ENCODE measurements around the gene RAB42. TPM values are rescaled to one million over a fixed set of nuclear protein-coding genes. Genes with fewer than 3 reads are reported as not detected.

RAB42 gene
- total and polyA plus RNA-seq, 2 of the 8 experiments (the other 6 are each of a cell fraction or from before 2014, with no cell fraction given): 12.5 to 16.6 TPM

GRCh38 chr1:28548318-28548717, 43.7 kb upstream of the RAB42 start:
- no peaks in the 10 kb centered on the region for H4K20me1 ChIP-seq (replicated peaks in 1 of 2; ENCODE audit: control insufficient read depth in 1 of 2, insufficient read depth in 2 of 2, low read length in 2 of 2)
- H4K5ac ChIP-seq (ENCODE audit: insufficient read length, low read depth, low read length): no peak overlapping the region
- H3K9me3 ChIP-seq (ENCODE audit: insufficient read depth in 2 of 2, low read depth in 1 of 2, low read length in 1 of 2): no peaks in the 10 kb centered on the region
- H2BK5ac ChIP-seq (ENCODE audit: low read depth, low read length): no peak overlapping the region
- no peak overlapping the region for H3K4me3 ChIP-seq (ENCODE audit: extremely low read depth in 1 of 4, insufficient read depth in 2 of 4, low read depth in 3 of 4, low read length in 4 of 4)
- WGBS, 2 experiments (ENCODE audit: extremely low coverage in 1 of 2, insufficient coverage in 1 of 2, insufficient read length in 1 of 2, insufficient replicate concordance in 2 of 2, low coverage in 1 of 2, low lambda C conversion rate in 2 of 2, missing lambda C conversion rate in 1 of 2): 94% methylated on average over 3 of the region's 3 CpGs; no CpG with 5 or more reads in 1 of the 2 experiments
- no peak overlapping the region for H2BK120ac ChIP-seq (replicated peaks; ENCODE audit: low read depth, low read length)
- no peak overlapping the region for H3K4me2 ChIP-seq (ENCODE audit: insufficient read depth in 1 of 2, low read depth in 2 of 2, low read length in 2 of 2)
- no peak overlapping the region for H3K23ac ChIP-seq (ENCODE audit: insufficient read length)
- no peak overlapping the region for H2BK15ac ChIP-seq (ENCODE audit: low read length)
- H3K14ac ChIP-seq (ENCODE audit: insufficient read length): no peak overlapping the region
- H2AK5ac ChIP-seq (ENCODE audit: low read depth, low read length): no peak overlapping the region
- H3K9ac ChIP-seq (replicated peaks in 1 of 4; ENCODE audit: extremely low read depth in 1 of 4, low read depth in 3 of 4, low read length in 3 of 4): no peak overlapping the region
- no peak overlapping the region for H3K56ac ChIP-seq (replicated peaks; ENCODE audit: insufficient read length, low read depth, low read length)
- no peaks in the 10 kb centered on the region for H3K27me3 ChIP-seq (replicated peaks in 1 of 4; ENCODE audit: control insufficient read depth in 3 of 4, extremely low read depth in 1 of 4, insufficient read depth in 3 of 4, low read length in 3 of 4)
- no peaks in the 10 kb centered on the region for H3K79me2 ChIP-seq (ENCODE audit: control insufficient read depth in 1 of 2, insufficient read depth in 2 of 2, low read length in 2 of 2)
- no peaks in the 10 kb centered on the region; the same call in none of the 2 replicates for H3K23me2 ChIP-seq (ENCODE audit: low read depth, low read length)
- H4K91ac ChIP-seq (replicated peaks; ENCODE audit: insufficient read length, low read length): no peak overlapping the region
- POLR2A ChIA-PET (ENCODE audit: partially characterized antibody): interaction anchor here (0.9 to 29.3 kb wide), 5 partner anchors 10 to 67 kb away, joined by 3 to 552 read pairs (median 5); no protein-coding TSS in a partner anchor
- DNase-seq (ENCODE audit: low read depth in 1 of 2, low spot score in 2 of 2): no peak
- no peaks in the 10 kb centered on the region for H3K36me3 ChIP-seq (ENCODE audit: control insufficient read depth in 2 of 4, insufficient read depth in 4 of 4, low read length in 3 of 4)
- CTCF ChIA-PET (ENCODE audit: partially characterized antibody): interaction anchor here (1.0 kb wide), 1 partner anchor 53 kb away, joined by 3 read pairs; no protein-coding TSS in a partner anchor
- H3K79me1 ChIP-seq (ENCODE audit: low read depth, low read length): no peaks in the 10 kb centered on the region
- H2BK12ac ChIP-seq (ENCODE audit: low read depth, low read length): no peak overlapping the region
- no peaks in the 10 kb centered on the region for H3K4me1 ChIP-seq (replicated peaks in 1 of 4; ENCODE audit: control insufficient read depth in 3 of 4, insufficient read depth in 4 of 4, low read length in 3 of 4)
- H4K8ac ChIP-seq (ENCODE audit: extremely low read depth, insufficient read depth, low read length): no peak overlapping the region
- no peak overlapping the region for H2AFZ ChIP-seq (ENCODE audit: low read length)
- no peak overlapping the region for H3K4ac ChIP-seq (replicated peaks; ENCODE audit: insufficient read length, low read depth, low read length)
- H2BK20ac ChIP-seq (ENCODE audit: low read length): no peak overlapping the region
- no peak for FAIRE-seq
- H3K27ac ChIP-seq (ENCODE audit: low read depth, low read length): no peak overlapping the region
- H3K18ac ChIP-seq (ENCODE audit: extremely low read depth, low read length): no peak overlapping the region
- no peak for TF ChIP-seq ATF3 (IDR thresholded peaks at IDR 0.05; ENCODE audit: insufficient read depth, low read depth, low read length)
- no peak for TF ChIP-seq HDAC2 (IDR thresholded peaks at IDR 0.05; ENCODE audit: borderline replicate concordance in 1 of 2, low read depth in 2 of 2, low read length in 2 of 2)
- no peak for TF ChIP-seq NANOG (IDR thresholded peaks at IDR 0.05; ENCODE audit: insufficient read depth, low read depth, low read length, poor library complexity, severe bottlenecking)
- no peak for TF ChIP-seq TAF1 (IDR thresholded peaks at IDR 0.05; ENCODE audit: low read depth, low read length)
- no peak for TF ChIP-seq GABPA (IDR thresholded peaks at IDR 0.05; ENCODE audit: borderline replicate concordance, insufficient read depth, low read length)
- no peak for TF ChIP-seq JUN (IDR thresholded peaks at IDR 0.05; ENCODE audit: low read depth, low read length)
- TF ChIP-seq CBX5 (IDR thresholded peaks at IDR 0.05; ENCODE audit: low read depth, low read length): no peak
- no peak for TF ChIP-seq TAF7 (optimal IDR thresholded peaks at IDR 0.05; ENCODE audit: borderline replicate concordance, low read depth, low read length)
- no peak for TF ChIP-seq EP300 (IDR thresholded peaks at IDR 0.05; ENCODE audit: borderline replicate concordance in 1 of 2, low read depth in 2 of 2, low read length in 2 of 2)
- no peak for TF ChIP-seq MAFK (IDR thresholded peaks at IDR 0.05; ENCODE audit: low read depth, low read length)
- TF ChIP-seq SIX5 (IDR thresholded peaks at IDR 0.05; ENCODE audit: low read depth, low read length): no peak
- no peak for TF ChIP-seq RBBP5 (IDR thresholded peaks at IDR 0.05; ENCODE audit: borderline replicate concordance, low read depth, low read length)
- no peak for TF ChIP-seq CHD2 (IDR thresholded peaks at IDR 0.05; ENCODE audit: low read length)
